ENCODE results near the gene PDLIM5.

The PDLIM5 gene

GRCh38 chr4:94430406-94430805, 21.3 kb upstream of the PDLIM5 start:
- DNase-seq: no peak

- DNase-seq: no peak
Measured at GRCh38 chr4:94431388-94431787, 20.4 kb upstream of the PDLIM5 start.

GRCh38 chr4:94434505-94434904, 17.2 kb upstream of the PDLIM5 start:
- DNase-seq: no peak

GRCh38 chr4:94435874-94436273, 15.9 kb upstream of the PDLIM5 start:
- DNase-seq: no peak

GRCh38 chr4:94436512-94436911, 15.2 kb upstream of the PDLIM5 start:
- DNase-seq: no peak

GRCh38 chr4:94439606-94440005, 12.1 kb upstream of the PDLIM5 start:
- no peak for DNase-seq

GRCh38 chr4:94441838-94442237, 9.9 kb upstream of the PDLIM5 start:
- DNase-seq: no peak

- DNase-seq: no peak
Measured at GRCh38 chr4:94442251-94442650, 9.5 kb upstream of the PDLIM5 start.

- no peak for DNase-seq
Measured at GRCh38 chr4:94446386-94446785, 5.4 kb upstream of the PDLIM5 start.

GRCh38 chr4:94447754-94448411, 3.9 kb upstream of the PDLIM5 start:
- DNase-seq: no peak

- DNase-seq: no peak
Measured at GRCh38 chr4:94448815-94449375, 2.8 kb upstream of the PDLIM5 start.

GRCh38 chr4:94451051-94451694, 569 bp upstream of the PDLIM5 start:
- DNase-seq: no peak

- peak in 2 of 4 experiments; percentile 1 for DNase-seq
Measured at GRCh38 chr4:94452476-94453371, 982 bp downstream of the PDLIM5 start.

- no peak for DNase-seq
Measured at GRCh38 chr4:94453391-94453963, 1.7 kb downstream of the PDLIM5 start.

GRCh38 chr4:94454405-94454804, 2.7 kb downstream of the PDLIM5 start:
- DNase-seq: no peak

GRCh38 chr4:94455081-94455480, 3.3 kb downstream of the PDLIM5 start:
- no peak for DNase-seq

GRCh38 chr4:94457692-94458106, 6.0 kb downstream of the PDLIM5 start:
- no peak for DNase-seq

GRCh38 chr4:94458682-94459081, 6.9 kb downstream of the PDLIM5 start:
- DNase-seq: no peak

- DNase-seq: no peak
Measured at GRCh38 chr4:94459462-94460161, 7.9 kb downstream of the PDLIM5 start.

- no peak for DNase-seq
Measured at GRCh38 chr4:94461506-94461905, 9.8 kb downstream of the PDLIM5 start.

- DNase-seq: no peak
Measured at GRCh38 chr4:94462572-94462971, 10.8 kb downstream of the PDLIM5 start.

GRCh38 chr4:94463771-94464170, 12.0 kb downstream of the PDLIM5 start:
- DNase-seq: no peak
